ENCODE data around the gene PLPP1.

PLPP1 gene

GRCh38 chr5:55445791-55446190 is 89.0 kb downstream of the PLPP1 start:
- DNase-seq = no peak

DNA sequence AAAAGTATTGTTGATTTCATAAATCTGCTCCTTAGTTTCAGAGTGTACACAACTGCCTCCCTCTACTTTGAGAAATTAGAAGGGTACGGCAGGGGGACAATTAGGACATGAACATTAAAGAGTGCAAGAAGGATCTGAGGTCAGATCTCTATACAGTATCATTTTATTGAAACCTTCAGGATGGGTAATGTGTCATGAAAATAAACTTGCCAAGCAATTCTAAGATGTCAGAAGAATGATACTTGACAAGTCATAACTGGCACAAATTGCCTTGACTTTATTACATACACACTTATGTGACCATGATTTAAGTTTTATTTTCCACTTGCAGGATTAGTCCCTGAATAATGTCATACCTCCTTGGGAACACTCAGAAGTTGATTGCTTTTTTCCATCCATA is 92.8 kb downstream of the PLPP1 start:
- DNase-seq = no peak

- peak; percentile 27 for DNase-seq
These were observed 93.5 kb downstream of the PLPP1 start for GRCh38 chr5:55441107-55441771.

DNA sequence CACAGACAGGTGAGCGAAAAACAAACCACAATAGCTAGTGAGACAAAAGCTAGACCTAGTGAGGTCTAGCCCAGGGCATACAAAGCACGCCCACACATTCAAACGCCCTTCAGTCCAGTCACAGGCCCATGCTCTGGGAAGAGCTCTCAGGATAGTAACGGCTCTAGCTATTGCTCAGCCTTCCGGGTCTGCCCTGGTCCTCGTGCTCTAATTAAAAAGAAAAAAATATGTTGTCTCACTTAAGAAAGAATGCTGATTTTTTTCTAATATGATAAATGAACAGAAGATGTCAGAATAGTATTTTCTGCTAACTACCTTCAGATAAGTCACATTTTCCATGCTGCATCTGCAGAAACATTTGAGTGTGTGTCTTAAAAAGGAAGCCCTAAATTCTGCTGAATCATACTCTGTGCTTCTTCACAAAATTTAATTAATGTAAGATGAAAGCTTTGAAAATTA is 94.5 kb downstream of the PLPP1 start:
- peak; percentile 82 for DNase-seq

GRCh38 chr5:55438998-55439397 is 95.8 kb downstream of the PLPP1 start:
- peak; percentile 95 for DNase-seq

DNA sequence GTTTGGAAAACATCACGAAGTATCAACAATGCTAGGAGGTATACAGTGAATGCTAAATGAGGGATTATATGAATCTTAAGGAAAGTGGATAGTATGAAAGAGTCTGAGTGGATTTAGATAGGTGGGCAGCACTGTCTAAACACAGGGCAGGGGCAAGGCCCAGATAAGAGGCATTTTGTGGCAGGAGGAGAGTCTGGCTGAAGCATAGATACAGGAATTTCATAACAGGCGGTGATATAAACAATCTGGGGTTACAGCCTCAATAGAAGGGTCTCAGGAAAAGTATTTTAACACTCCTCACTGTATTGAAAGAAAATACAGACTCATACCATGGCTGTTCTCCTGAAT is 96.9 kb downstream of the PLPP1 start:
- no peak for DNase-seq

DNA sequence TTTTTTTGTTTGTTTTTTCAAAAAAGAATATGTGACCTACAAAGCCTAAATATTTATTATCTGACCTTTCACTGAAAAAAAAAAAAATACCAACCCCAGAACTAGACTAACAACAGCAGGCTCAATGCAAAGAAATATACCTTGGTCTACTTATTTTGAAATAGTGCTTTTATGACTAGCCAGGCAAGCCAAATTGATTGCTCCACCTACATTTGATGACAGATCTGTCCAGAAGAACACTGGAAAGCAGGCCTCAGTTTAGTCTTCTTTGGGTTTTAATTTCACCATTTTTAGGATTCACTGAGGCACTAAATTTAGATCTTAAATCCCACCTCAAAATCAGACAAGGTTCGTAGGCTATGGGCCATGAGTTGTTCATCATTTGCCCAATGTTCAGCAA is 97.3 kb downstream of the PLPP1 start:
- no peak for DNase-seq

- peak; percentile 26 for DNase-seq
These were observed 102.2 kb downstream of the PLPP1 start for GRCh38 chr5:55432549-55432948.

DNA sequence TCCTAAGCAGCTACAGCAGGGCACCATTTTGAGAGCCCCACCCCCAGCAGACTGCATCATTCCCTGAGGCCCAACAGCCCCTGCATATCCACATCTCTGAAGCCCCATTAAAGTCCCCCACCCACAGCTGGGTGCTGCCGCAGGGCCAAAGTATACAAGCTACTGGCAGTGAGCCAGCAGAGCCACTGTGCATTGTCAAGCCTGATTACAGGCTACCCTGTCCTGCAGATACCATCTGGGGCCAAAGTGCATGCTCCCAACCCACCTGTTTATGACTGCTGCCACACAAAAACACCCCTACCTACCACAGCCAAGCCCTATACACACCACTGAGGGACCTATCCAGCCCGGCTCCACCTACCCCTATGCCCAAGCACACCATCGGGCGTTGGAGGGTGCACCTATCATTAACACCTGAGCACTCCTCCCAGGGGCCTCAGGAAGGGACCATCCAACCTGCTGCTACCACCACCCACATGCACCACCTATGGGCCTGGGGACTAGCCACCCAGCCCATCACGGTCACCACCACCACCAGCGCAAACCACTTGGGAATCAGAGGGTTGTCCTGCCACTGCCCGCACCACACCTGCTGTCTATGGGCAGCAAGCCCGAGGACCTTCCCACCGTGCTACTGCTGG is 105.0 kb downstream of the PLPP1 start:
- no peak for DNase-seq

- no peak for DNase-seq
These were observed 105.5 kb downstream of the PLPP1 start for GRCh38 chr5:55429221-55429612.

DNA sequence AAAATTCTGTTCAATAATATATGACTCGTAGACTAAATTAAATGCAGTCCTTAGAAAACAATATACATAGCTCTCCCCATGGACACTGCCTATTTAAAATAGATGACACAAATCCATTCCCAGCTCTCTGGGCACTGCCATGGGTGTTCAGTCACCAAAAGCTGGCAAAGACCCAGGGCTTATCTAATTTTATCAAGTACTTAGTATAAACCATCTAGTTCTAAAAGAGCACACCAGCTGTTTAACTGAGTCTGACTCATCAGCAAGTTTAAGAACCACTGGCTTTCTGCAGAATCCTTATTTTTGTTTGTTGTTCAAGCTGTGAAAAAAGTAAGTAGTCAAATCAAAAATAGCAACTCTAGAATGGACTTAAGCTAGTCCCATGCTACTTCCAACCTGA is 107.6 kb downstream of the PLPP1 start:
- DNase-seq = peak; percentile 48

DNA sequence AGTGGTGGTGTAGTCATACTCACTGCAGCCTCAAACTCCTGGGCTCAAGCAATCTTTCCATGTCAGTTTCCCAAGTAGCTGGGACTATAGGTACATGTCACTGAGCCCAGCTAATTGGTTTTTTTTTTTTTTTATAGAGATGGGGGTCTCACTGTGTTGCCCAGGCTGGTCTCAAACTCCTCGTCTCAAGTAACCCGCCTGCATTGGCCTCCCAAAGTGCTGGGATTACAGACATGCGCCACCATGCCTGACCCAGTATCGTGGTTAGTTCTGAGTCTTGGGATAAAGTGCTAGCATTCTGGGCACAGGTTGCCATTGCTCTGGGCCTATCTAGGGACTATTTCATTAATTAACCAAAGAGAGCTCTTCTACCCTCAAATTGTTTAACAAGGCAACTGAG is 108.3 kb downstream of the PLPP1 start:
- no peak for DNase-seq

DNA sequence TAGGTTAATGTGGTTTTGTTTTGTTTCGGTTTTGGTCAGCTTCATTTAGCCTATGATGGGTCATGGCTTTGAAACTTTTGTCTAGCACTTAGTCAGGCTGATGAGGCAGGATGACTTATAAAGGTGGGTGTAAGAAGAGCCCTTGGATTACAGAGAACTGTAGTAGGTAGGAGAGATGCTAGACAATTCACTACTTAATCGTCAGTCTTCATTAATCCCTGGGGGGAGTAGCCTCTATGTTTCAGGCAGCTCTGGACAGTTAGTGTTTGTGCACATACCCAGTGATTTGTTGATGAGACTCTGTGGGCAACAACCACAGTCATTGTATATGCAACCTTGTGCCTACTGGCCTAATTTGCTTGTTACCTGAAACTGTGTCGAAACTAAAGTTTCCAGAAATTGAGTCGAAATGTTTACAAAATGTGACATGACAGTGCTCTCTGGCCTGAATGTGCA is 113.7 kb downstream of the PLPP1 start:
- peak; percentile 25 for DNase-seq

- DNase-seq = peak; percentile 94
These were observed 115.5 kb downstream of the PLPP1 start for GRCh38 chr5:55418994-55419968.

GRCh38 chr5:55416306-55416705 is 118.5 kb downstream of the PLPP1 start:
- DNase-seq = peak; percentile 32

DNA sequence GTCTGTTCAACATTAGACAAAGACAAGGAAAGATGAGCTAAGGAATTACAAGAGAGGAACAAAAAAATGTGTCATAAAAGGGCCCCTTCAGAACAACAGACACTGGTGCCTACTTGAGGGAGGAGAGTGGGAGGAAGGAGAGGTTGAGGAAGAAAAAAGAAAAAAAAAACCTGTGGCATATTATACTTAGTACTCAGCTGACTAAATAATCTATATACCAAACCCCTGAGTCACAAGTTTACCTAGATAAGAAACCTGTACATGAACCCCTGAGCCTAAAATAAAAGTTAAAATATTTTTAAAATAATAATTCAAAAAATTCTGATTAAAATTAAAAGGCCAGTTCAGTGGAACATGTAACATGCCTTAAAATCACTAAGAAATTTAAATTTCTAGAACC is 119.7 kb downstream of the PLPP1 start:
- DNase-seq = no peak

- DNase-seq = no peak
These were observed 121.1 kb downstream of the PLPP1 start for GRCh38 chr5:55413644-55414043.

DNA sequence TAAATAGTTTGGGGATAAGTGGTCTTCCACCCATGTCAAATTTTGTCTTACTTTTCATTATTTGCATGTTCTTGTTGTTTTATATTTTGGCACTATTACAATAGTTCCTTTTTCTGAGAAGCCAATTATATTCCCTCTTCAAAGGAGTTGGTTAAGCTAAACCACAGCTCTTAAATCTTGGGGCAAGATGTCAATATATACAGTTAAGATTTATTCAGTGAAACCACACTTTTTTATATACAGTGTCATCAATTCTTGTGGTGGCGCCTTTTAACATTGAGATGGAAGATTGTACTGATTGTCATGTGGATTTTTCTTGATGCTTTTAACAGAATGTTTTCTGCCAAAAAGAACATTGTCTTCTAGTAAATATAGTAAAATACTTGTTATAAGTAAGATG is 122.9 kb downstream of the PLPP1 start:
- peak; percentile 29 for DNase-seq

- DNase-seq = no peak
These were observed 123.9 kb downstream of the PLPP1 start for GRCh38 chr5:55410845-55411244.

- DNase-seq = no peak
These were observed 125.0 kb downstream of the PLPP1 start for GRCh38 chr5:55409775-55410174.

DNA sequence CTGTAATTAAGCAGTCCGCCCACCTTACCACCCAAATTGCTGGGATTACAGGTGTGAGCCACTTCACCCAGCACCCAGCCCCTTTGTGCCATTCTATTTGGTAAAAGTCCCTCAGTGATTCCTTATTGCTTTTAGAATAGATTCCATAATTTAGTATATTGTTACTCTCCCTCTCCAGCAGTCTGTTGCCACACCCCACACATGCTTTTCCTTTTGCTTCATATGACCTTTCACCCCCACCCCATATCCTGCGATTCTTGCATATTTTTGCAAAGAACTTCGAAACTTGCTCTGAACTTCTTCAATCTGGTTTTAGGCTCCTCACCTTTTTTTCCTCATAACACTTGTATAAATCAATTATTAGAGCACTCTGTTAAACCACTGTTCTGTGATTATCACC is 126.8 kb downstream of the PLPP1 start:
- DNase-seq = no peak

DNA sequence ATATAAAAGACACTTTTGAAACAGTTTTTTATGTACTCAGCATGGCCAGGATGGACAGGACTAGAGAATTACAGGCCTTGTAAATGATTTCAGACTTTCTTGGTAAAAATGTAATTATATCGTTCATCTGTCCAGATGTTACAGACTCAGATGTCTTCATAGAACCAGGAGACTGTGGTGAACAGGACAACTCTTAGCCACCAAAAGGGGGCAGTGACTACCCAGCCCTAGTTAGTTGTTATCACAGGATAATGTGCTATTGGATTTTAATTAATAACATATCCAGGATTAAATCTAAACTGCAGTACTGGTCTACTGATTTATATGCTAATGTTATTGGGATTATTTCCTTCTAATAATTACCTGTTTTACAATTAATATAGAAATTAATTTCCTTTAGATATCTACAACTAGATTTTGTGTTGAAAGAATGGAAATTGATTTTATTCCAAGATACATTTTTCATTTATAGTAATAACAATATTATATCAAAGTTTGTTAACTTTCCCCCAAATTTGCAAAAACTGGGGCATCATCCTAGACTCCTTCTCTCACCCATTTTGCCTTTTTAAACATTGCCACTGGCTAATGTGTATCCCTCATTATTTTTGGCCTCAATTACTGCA is 127.6 kb downstream of the PLPP1 start:
- peak; percentile 67 for DNase-seq

DNA sequence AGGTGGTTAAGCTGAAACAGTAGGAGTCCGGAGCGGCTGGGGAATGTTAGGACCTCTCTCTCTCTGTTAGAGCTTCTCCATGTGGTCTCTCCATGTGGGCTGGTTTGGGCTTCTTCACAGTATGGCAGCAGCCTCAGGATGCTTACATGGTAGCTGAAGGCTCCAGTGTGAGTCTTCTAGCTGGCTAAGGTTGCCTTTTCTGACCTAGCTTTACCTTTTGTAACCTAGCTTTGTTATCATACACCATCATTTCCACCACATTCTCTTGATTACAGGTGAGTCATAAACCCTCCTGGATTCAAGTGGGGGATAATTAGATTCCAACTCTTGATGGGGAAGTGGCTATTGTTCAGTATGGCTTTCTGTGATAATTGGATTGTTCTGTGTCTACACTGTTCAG is 128.5 kb downstream of the PLPP1 start:
- DNase-seq = no peak

Measured in fibroblast of skin of abdomen (primary cell).